Measurements from ENCODE around the gene AIP. TPM values are rescaled to one million over a fixed set of nuclear protein-coding genes. Genes with fewer than 3 reads are reported as not detected.

The AIP gene
- total and polyA plus RNA-seq, 9 donors = 33.5 to 114 (median 65.4) TPM

DNA sequence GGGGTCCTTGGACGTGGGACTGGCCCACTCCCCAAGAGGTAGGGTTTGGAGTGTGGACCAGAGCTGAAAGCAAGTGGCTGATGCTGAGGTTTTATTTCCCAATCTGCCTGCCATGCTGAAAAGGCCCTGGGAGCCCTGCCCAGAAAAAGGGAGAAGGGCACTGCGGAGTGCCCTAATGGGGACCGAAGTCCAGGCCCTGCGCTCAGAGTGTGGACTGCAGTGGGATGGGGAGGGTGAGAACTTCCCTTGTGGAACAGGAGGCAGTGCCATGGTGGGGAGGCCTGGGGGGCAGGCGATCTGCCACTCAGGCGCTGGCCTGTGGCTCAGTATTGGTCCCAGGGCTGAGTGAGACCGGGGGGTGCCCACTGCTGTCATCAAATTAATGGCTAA lies 34.6 kb upstream of the AIP start:
- WGBS, 3 donors = 90 to 92% (median 91%) methylated on average over 7 of the region's 7 CpGs
- H3K36me3 ChIP-seq = no peaks in the 10 kb centered on the region
- no peak overlapping the region for H3K4me3 ChIP-seq
- intact Hi-C loops (cut with DNase I) = loop anchor here in 1 of 4 donors (10.0 kb wide), 1 partner anchor 57 kb away; the partner anchor contains the start of genes CDK2AP2 and PITPNM1
- H3K4me1 ChIP-seq (ENCODE audit: insufficient read depth) = no peaks in the 10 kb centered on the region
- no peak for DNase-seq
- H3K9me3 ChIP-seq = no peaks in the 10 kb centered on the region
- no peak for TF ChIP-seq POLR2A (IDR thresholded peaks at IDR 0.05)
- TF ChIP-seq, protein P1, sequence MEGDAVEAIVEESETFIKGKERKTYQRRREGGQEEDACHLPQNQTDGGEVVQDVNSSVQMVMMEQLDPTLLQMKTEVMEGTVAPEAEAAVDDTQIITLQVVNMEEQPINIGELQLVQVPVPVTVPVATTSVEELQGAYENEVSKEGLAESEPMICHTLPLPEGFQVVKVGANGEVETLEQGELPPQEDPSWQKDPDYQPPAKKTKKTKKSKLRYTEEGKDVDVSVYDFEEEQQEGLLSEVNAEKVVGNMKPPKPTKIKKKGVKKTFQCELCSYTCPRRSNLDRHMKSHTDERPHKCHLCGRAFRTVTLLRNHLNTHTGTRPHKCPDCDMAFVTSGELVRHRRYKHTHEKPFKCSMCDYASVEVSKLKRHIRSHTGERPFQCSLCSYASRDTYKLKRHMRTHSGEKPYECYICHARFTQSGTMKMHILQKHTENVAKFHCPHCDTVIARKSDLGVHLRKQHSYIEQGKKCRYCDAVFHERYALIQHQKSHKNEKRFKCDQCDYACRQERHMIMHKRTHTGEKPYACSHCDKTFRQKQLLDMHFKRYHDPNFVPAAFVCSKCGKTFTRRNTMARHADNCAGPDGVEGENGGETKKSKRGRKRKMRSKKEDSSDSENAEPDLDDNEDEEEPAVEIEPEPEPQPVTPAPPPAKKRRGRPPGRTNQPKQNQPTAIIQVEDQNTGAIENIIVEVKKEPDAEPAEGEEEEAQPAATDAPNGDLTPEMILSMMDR (IDR thresholded peaks at IDR 0.05) = no peak
- TF ChIP-seq EP300 (IDR thresholded peaks at IDR 0.05) = no peak
- no peak overlapping the region for H3K27ac ChIP-seq
- no peaks in the 10 kb centered on the region for H3K27me3 ChIP-seq

DNA sequence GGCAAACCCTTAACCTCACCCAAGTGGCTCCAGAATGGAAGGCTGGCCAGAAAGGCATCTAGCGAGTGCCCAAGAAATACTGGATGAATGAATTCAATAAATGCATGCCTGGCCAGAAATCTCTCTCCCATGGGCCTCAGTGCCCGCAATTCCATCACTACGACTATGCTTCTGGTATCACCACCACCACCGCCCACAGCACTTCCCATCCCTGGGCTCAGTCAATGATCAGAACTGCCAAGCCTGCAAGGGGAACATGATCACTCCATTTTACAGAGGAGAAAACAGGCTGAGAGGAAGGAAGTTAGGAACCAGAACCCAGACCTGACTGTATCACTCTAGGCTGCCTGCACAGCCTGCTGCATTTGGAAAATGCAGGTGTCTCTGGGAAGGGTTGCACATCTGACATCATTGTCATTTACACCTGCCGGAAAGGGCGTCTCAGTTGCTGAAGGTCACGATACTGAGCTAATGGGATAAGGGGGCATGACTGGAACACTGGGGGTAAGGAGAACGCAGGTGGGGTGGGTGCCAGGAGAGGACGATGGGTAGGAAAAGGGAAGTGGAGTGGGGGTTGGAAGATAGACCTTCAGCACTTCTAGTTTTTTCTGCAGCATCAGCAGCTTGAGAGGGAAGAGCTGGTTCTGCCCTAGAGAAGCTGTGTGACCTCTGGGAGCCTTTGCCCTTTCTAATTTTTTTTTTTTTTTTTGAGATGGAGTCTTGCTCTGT lies 33.5 kb upstream of the AIP start:
- no peaks in the 10 kb centered on the region for H3K9me3 ChIP-seq
- H3K4me3 ChIP-seq = no peak overlapping the region
- no peaks in the 10 kb centered on the region for H3K36me3 ChIP-seq
- H3K4me1 ChIP-seq (ENCODE audit: insufficient read depth) = no peaks in the 10 kb centered on the region
- TF ChIP-seq EP300 (IDR thresholded peaks at IDR 0.05) (no peak), POLR2A (IDR thresholded peaks at IDR 0.05) (no peak)
- TF ChIP-seq, protein P1 (IDR thresholded peaks at IDR 0.05) = no peak
- no peak overlapping the region for H3K27ac ChIP-seq
- 72 to 80% (median 76%) methylated on average over 9 of the region's 9 CpGs for WGBS, 3 donors
- no peaks in the 10 kb centered on the region for H3K27me3 ChIP-seq
- intact Hi-C loops (cut with DNase I) = loop anchor here in 1 of 4 donors (10.0 kb wide), 1 partner anchor 56 kb away; the partner anchor contains the start of genes CDK2AP2 and PITPNM1
- DNase-seq = no peak

DNA sequence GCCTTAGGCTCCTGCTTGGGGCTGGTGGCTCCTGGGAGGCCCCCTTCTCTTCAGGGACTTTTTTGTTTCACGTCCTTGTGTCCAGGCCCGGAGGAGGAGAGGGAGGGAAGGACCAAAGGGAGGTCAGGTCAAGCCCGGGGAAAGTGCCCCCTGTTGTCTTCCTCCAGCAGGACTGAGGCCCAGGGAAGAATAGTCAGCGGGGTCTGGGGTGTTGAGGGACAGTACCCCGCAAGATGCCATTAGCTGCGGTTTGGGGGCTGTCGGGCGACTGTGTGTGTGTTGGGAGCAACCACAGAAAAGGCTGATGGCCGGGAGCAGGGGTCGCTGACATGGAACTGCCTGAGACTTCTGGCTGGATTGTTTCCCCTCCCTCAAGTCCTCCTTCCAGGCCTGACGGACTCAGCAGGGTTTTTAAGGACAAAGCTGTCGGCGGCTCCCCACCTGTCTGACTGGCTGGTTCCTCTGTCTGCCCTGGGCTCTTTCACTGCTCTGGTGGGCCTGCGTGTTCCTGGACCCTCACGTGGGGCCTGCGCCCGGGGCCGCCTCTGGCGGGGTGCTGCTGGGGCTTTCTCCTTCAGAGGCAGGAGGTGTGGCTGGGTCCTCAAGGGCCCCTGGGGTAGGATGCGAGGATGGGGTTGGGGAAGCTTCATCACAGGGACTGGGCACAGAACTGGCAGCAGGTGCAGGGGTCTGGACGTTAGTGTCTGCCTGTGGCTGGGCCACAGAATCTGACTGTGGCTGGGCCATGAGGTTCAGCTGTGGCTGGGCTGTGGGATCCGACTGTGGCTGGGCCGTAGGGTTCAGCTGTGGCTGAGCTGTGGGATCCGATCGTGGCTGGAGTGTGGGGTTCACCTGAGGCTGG lies 31.8 kb upstream of the AIP start:
- 83 to 88% (median 85%) methylated on average over 25 of the region's 25 CpGs for whole genome bisulfite sequencing, 3 donors
- Histone ChIP-seq H3K27ac (no peak overlapping the region), H3K36me3 (no peaks in the 10 kb centered on the region), H3K27me3 (no peaks in the 10 kb centered on the region), H3K4me1 (ENCODE audit: insufficient read depth) (no peaks in the 10 kb centered on the region), H3K4me3 (no peak overlapping the region), H3K9me3 (no peaks in the 10 kb centered on the region)
- no peak for DNase-seq
- no peak for TF ChIP-seq POLR2A (IDR thresholded peaks at IDR 0.05)
- no peak for TF ChIP-seq EP300 (IDR thresholded peaks at IDR 0.05)
- TF ChIP-seq, protein P1 (IDR thresholded peaks at IDR 0.05) = no peak
- intact Hi-C loops (cut with DNase I) = no loop called here

DNA sequence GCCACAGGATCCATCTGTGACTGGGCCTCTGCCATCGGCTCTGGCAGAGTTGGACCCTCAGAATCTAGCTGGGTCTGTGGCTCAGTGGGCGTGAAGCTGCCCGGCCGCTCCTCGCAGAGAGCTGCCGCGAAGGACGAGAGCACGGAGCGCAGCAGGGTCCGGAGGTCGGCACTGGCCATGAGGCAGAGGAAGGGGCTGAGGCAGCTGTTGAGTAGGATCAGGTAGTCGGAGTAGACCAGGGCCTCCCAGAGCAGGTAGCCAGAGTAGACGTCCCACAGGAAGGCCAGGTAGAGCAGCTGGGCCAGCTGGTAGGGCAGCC lies 31.2 kb upstream of the AIP start:
- no peak overlapping the region for H3K27ac ChIP-seq
- WGBS, 3 donors = 91 to 95% (median 92%) methylated on average over 14 of the region's 14 CpGs
- H3K4me3 ChIP-seq = no peak overlapping the region
- H3K4me1 ChIP-seq (ENCODE audit: insufficient read depth) = no peaks in the 10 kb centered on the region
- intact Hi-C loops (cut with DNase I) = no loop called here
- no peaks in the 10 kb centered on the region for H3K27me3 ChIP-seq
- no peak for DNase-seq
- TF ChIP-seq POLR2A (IDR thresholded peaks at IDR 0.05) = no peak
- TF ChIP-seq, protein P1 (IDR thresholded peaks at IDR 0.05) = no peak
- TF ChIP-seq EP300 (IDR thresholded peaks at IDR 0.05) = no peak
- H3K36me3 ChIP-seq = no peaks in the 10 kb centered on the region
- H3K9me3 ChIP-seq = no peaks in the 10 kb centered on the region

Measured in ovary (tissue), 9 donors.